Fibroblast of pulmonary artery (primary cell): ENCODE results near the gene SIRPA.

Experiments
- DNase-seq: peaks from one replicate; pipeline ENCODE4 v3.0.0-alpha.2; 2010; ENCODE audit warnings: low read depth
- H3K4me3 ChIP-seq: replicated peaks from 2 replicates; pipeline ENCODE4 v1.5.1; 2011; ENCODE audit warnings: low read depth, mild to moderate bottlenecking, control low read depth, low read length, moderate library complexity
- CTCF ChIP-seq: IDR thresholded peaks from 2 replicates; pipeline ENCODE4 v1.5.1; 2011; ENCODE audit warnings: mild to moderate bottlenecking, control low read depth, low read length, inconsistent platforms; ENCODE audit errors: missing control alignments

SIRPA gene

GRCh38 chr20:1885940-1886693, 9.1 kb upstream of the SIRPA start:
- no peak for TF ChIP-seq CTCF
- no peak overlapping the region for H3K4me3 ChIP-seq
- DNase-seq, result no peak

GRCh38 chr20:1887321-1887720, 7.9 kb upstream of the SIRPA start:
- no peak for TF ChIP-seq CTCF
- no peak overlapping the region for H3K4me3 ChIP-seq
- no peak for DNase-seq

GRCh38 chr20:1887756-1888155, 7.5 kb upstream of the SIRPA start:
- TF ChIP-seq CTCF, result no peak
- H3K4me3 ChIP-seq, result no peak overlapping the region
- DNase-seq, result no peak

- no peak for TF ChIP-seq CTCF
- DNase-seq, result peak; percentile 45
- no peak overlapping the region for H3K4me3 ChIP-seq
Observed at GRCh38 chr20:1888796-1889463, 6.3 kb upstream of the SIRPA start.

GRCh38 chr20:1890469-1891262, 4.5 kb upstream of the SIRPA start:
- no peak overlapping the region for H3K4me3 ChIP-seq
- TF ChIP-seq CTCF, result no peak
- no peak for DNase-seq

- TF ChIP-seq CTCF, result no peak
- H3K4me3 ChIP-seq, result no peak overlapping the region
- no peak for DNase-seq
Observed at GRCh38 chr20:1891263-1892118, 3.7 kb upstream of the SIRPA start.
